ENCODE data around the gene LRP1B.
"Not testable (repeated sequence)": the region's sequence is repeated elsewhere in the genome, so short reads cannot be mapped to it uniquely, and the experiment has no call there.

The LRP1B gene

GRCh38 chr2:141906678-141907077 is 224.1 kb downstream of the LRP1B start:
- in situ Hi-C loops (cut with MboI; ENCODE audit: low sequenced_read_pairs) = no loop called here

- in situ Hi-C loops (cut with MboI; ENCODE audit: low sequenced_read_pairs) = no loop called here
These were observed 230.0 kb downstream of the LRP1B start for GRCh38 chr2:141900826-141901225.

GRCh38 chr2:141899740-141900139 is 231.1 kb downstream of the LRP1B start:
- in situ Hi-C loops (cut with MboI; ENCODE audit: low sequenced_read_pairs) = no loop called here

GRCh38 chr2:141889788-141890187 is 241.0 kb downstream of the LRP1B start:
- in situ Hi-C loops (cut with MboI; ENCODE audit: low sequenced_read_pairs) = no loop called here

GRCh38 chr2:141888987-141889555 is 241.7 kb downstream of the LRP1B start:
- in situ Hi-C loops (cut with MboI; ENCODE audit: low sequenced_read_pairs) = no loop called here

GRCh38 chr2:141887363-141887762 is 243.5 kb downstream of the LRP1B start:
- in situ Hi-C loops (cut with MboI; ENCODE audit: low sequenced_read_pairs) = no loop called here

GRCh38 chr2:141878016-141878415 is 252.8 kb downstream of the LRP1B start:
- in situ Hi-C loops (cut with MboI; ENCODE audit: low sequenced_read_pairs) = no loop called here

- in situ Hi-C loops (cut with MboI; ENCODE audit: low sequenced_read_pairs) = no loop called here
These were observed 258.7 kb downstream of the LRP1B start for GRCh38 chr2:141871913-141872634.

GRCh38 chr2:141869572-141869971 is 261.2 kb downstream of the LRP1B start:
- in situ Hi-C loops (cut with MboI; ENCODE audit: low sequenced_read_pairs) = no loop called here

- in situ Hi-C loops (cut with MboI; ENCODE audit: low sequenced_read_pairs) = no loop called here
These were observed 266.9 kb downstream of the LRP1B start for GRCh38 chr2:141863964-141864363.

GRCh38 chr2:141856215-141856919 is 274.4 kb downstream of the LRP1B start:
- in situ Hi-C loops (cut with MboI; ENCODE audit: low sequenced_read_pairs) = no loop called here

GRCh38 chr2:141848191-141848590 is 282.6 kb downstream of the LRP1B start:
- in situ Hi-C loops (cut with MboI; ENCODE audit: low sequenced_read_pairs) = no loop called here

GRCh38 chr2:141844231-141844630 is 286.6 kb downstream of the LRP1B start:
- in situ Hi-C loops (cut with MboI; ENCODE audit: low sequenced_read_pairs) = no loop called here

- in situ Hi-C loops (cut with MboI; ENCODE audit: low sequenced_read_pairs) = no loop called here
These were observed 295.7 kb downstream of the LRP1B start for GRCh38 chr2:141835103-141835502.

- in situ Hi-C loops (cut with MboI; ENCODE audit: low sequenced_read_pairs) = no loop called here
These were observed 302.1 kb downstream of the LRP1B start for GRCh38 chr2:141828761-141829160.

GRCh38 chr2:141824790-141825189 is 306.0 kb downstream of the LRP1B start:
- in situ Hi-C loops (cut with MboI; ENCODE audit: low sequenced_read_pairs) = no loop called here

GRCh38 chr2:141820893-141821292 is 309.9 kb downstream of the LRP1B start:
- in situ Hi-C loops (cut with MboI; ENCODE audit: low sequenced_read_pairs) = no loop called here

GRCh38 chr2:141815320-141815719 is 315.5 kb downstream of the LRP1B start:
- in situ Hi-C loops (cut with MboI; ENCODE audit: low sequenced_read_pairs) = not testable (repeated sequence)

- in situ Hi-C loops (cut with MboI; ENCODE audit: low sequenced_read_pairs) = no loop called here
These were observed 316.7 kb downstream of the LRP1B start for GRCh38 chr2:141814150-141814549.

GRCh38 chr2:141810148-141810547 is 320.7 kb downstream of the LRP1B start:
- in situ Hi-C loops (cut with MboI; ENCODE audit: low sequenced_read_pairs) = no loop called here

- in situ Hi-C loops (cut with MboI; ENCODE audit: low sequenced_read_pairs) = no loop called here
These were observed 324.7 kb downstream of the LRP1B start for GRCh38 chr2:141806090-141806489.

GRCh38 chr2:141805302-141805701 is 325.5 kb downstream of the LRP1B start:
- in situ Hi-C loops (cut with MboI; ENCODE audit: low sequenced_read_pairs) = no loop called here
